Gastroesophageal sphincter (tissue), 4 donors: ENCODE data around the gene SF3B6. TPM values are rescaled to one million over a fixed set of nuclear protein-coding genes. Genes with fewer than 3 reads are reported as not detected.

Experiments used
- ATAC-seq: fragments of 150-250 bp; one replicate; pipeline ENCODE4 v1.9.1; 2016; ENCODE audit warnings: mild to moderate bottlenecking, moderate library complexity
- H3K27ac ChIP-seq, 4 donors: fragments of 200-600 bp; sonication (generic) in 3 of 4; 1 replicate in 3 of 4; 2 replicates in 1 of 4; pipeline ENCODE4 v1.5.1; 2016 to 2019
- H3K27me3 ChIP-seq: fragments of 200-600 bp; sonication (generic); one replicate; pipeline ENCODE4 v1.5.1; 2019
- H3K36me3 ChIP-seq, 2 donors: fragments of 200-600 bp; sonication (generic); one replicate each; pipeline ENCODE4 v1.5.1; 2019; ENCODE audit warnings: control low read depth in 1 of 2
- H3K4me1 ChIP-seq, 3 donors: fragments of 200-600 bp; sonication (generic); 1 replicate in 2 of 3; 2 replicates in 1 of 3; pipeline ENCODE4 v1.5.1; 2016 to 2019; ENCODE audit warnings: control low read depth in 2 of 3
- H3K4me3 ChIP-seq, 2 donors: fragments of 200-600 bp; sonication (generic); one replicate each; pipeline ENCODE4 v1.5.1; 2019; ENCODE audit warnings: mild to moderate bottlenecking in 1 of 2, moderate library complexity in 1 of 2
- H3K9me3 ChIP-seq, 3 donors: fragments of 200-600 bp; sonication (generic); one replicate each; pipeline ENCODE4 v1.5.1; 2017 to 2019; ENCODE audit warnings: control low read depth in 2 of 3
- CTCF ChIP-seq, 4 experiments: fragments of 200-600 bp in 2 of 4; fragments of 450-650 bp in 2 of 4; sonication (generic) in 1 of 4; IDR thresholded peaks; one replicate each; pipeline ENCODE4 v1.5.1; 2017 to 2019; ENCODE audit warnings: antibody characterized with exemption in 4 of 4, mild to moderate bottlenecking in 2 of 4, moderate library complexity in 2 of 4
- EP300 ChIP-seq: sonication (generic); formaldehyde crosslinking; IDR thresholded peaks from one replicate; pipeline ENCODE4 v1.6.1; 2017; ENCODE audit warnings: antibody characterized with exemption, mild to moderate bottlenecking
- POLR2A ChIP-seq, 2 donors: fragments of 450-650 bp; IDR thresholded peaks; one replicate each; pipeline ENCODE4 v1.6.1; 2017; ENCODE audit warnings: antibody characterized with exemption in 2 of 2, mild to moderate bottlenecking in 2 of 2, moderate library complexity in 1 of 2
- POLR2AphosphoS5 ChIP-seq: sonication (generic); formaldehyde crosslinking; IDR thresholded peaks from one replicate; pipeline ENCODE4 v1.6.1; 2017; ENCODE audit warnings: antibody characterized with exemption
- WGBS, 2 donors: methylation state at CpG; one replicate each; pipeline ENCODE4 v1.1.5; 2018; ENCODE audit warnings: low coverage in 1 of 2; 5-methylcytosine and 5-hydroxymethylcytosine counted together
- total RNA-seq, 4 donors: library from RNA; depleted of rRNA; stranded (reverse); fragments of >200 nt; gene quantifications; one replicate each; pipeline ENCODE4 v1.1.0, GENCODE V29; 2016

SF3B6 gene
- total RNA-seq, 4 donors from 2014 or later = 96.8 to 128 (median 115) TPM

DNA sequence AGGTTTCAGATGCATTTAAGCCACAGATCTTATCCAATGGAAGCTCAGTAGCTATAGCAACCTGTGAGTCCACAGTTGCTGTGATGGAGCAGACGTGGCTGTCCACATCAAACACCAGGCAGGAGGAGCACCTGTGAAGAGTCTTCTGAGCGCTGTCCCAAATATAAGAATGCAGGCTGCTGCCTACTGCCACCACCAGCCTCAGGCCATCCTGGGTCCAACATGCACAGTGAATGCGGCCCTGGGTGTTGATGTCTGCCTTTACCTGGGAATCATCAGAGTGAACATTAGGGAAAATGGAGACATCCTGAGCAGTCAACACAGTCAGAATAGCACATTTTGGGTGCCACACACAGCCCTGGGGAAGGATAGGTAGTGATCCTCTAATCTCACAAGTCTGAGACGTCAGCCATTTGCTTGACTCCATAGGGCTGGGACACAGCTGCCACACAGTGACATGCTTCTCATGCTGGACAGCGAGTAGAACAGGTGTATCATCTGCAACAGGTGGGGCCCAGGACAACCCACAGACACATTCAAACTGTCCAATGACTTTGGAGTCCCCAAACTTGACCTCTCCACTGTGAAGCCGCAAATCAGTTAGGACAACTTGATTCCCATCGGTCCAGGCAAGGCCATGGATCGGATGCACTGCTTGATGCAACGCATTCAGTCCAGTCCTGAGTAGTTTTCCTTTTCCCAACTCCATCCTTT lies 37.2 kb downstream of the SF3B6 start:
- no peaks in the 10 kb centered on the region for H3K27me3 ChIP-seq
- no peaks in the 10 kb centered on the region for H3K9me3 ChIP-seq
- H3K27ac ChIP-seq = no peak overlapping the region
- ATAC-seq = no peak
- TF ChIP-seq POLR2AphosphoS5 = no peak
- TF ChIP-seq POLR2A (IDR thresholded peaks at IDR 0.05) = no peak
- TF ChIP-seq EP300 = no peak
- no peak for TF ChIP-seq CTCF (IDR thresholded peaks at IDR 0.05)
- peaks cover 0 to 36% of the 10 kb centered on the region in 2 donors for H3K36me3 ChIP-seq
- peaks cover 0 to 7% (median 0%) of the 10 kb centered on the region in 3 donors for H3K4me1 ChIP-seq
- 88 to 90% methylated on average over 2 to 6 of the region's 9 CpGs for WGBS, 2 donors
- no peak overlapping the region for H3K4me3 ChIP-seq

DNA sequence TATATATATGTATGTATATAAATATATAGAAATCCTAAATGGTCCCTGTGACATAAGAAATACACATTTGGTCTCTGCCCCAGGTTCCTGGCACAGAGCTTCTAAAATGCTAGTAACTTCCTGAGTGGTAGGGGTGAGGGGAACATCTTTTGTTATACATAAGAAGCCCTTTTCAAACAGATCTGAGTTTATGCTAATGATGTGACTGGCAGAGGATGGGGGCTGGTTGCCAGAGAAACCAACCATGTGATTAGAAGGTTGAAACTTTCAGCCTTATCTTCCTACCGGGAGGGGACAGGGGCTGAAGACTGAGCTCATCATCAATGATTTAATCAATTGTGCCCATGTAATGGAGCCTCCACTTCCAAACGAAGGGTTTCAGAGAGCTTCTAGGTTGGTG lies 49.9 kb downstream of the SF3B6 start:
- Histone ChIP-seq H3K4me3 (no peak overlapping the region), H3K36me3 (peaks cover 0 to 98% of the 10 kb centered on the region in 2 donors), H3K27me3 (no peaks in the 10 kb centered on the region), H3K27ac (no peak overlapping the region), H3K9me3 (no peaks in the 10 kb centered on the region), H3K4me1 (no peaks in the 10 kb centered on the region)
- WGBS, 2 donors = 43 to 76% methylated on average over 2 of the region's 2 CpGs
- TF ChIP-seq POLR2A (IDR thresholded peaks at IDR 0.05) (no peak), EP300 (no peak), CTCF (IDR thresholded peaks at IDR 0.05) (no peak), POLR2AphosphoS5 (no peak)
- no peak for ATAC-seq

DNA sequence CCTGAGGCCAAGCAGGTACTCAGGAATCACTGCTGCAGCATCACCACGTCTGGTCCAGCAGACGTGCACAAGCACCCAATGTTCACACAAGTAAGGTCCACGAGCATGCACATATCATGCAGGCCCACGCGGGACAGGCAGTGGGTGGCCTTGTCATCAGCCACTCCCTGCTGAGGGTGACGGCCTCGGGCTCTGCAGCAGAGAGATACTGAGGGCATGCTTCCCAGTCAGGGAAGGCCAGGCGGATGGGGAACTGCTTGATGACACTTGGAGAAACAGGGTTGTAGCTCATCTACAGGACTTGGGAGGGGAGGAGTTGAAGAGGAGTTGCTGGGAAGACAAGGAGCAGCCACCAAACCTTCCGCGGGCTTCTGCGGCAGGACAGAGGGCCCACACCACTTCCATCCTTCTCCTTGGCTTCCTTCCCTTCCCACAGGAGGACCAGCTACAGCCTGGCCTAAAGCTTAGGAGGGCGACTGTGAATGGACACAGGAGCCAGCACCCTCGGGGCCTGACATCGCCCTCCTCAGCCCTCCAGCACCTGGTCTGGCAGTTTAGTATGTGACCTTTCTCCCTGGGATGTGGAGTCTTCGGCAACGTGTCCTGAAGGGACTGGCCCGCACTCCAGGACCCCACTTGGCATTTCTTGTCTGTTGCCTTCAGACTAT lies 51.0 kb downstream of the SF3B6 start:
- no peak overlapping the region for H3K27ac ChIP-seq
- no peaks in the 10 kb centered on the region for H3K27me3 ChIP-seq
- no peak overlapping the region for H3K4me3 ChIP-seq
- whole genome bisulfite sequencing, 2 donors = 80 to 91% methylated on average over 2 to 10 of the region's 17 CpGs
- no peak for ATAC-seq
- H3K36me3 ChIP-seq = peaks cover 0 to 86% of the 10 kb centered on the region in 2 donors
- no peaks in the 10 kb centered on the region for H3K9me3 ChIP-seq
- H3K4me1 ChIP-seq = no peaks in the 10 kb centered on the region
- TF ChIP-seq EP300 (no peak), POLR2A (IDR thresholded peaks at IDR 0.05) (no peak), POLR2AphosphoS5 (no peak), CTCF (IDR thresholded peaks at IDR 0.05) (no peak)

GRCh38 chr2:24024018-24024417 lies 52.1 kb downstream of the SF3B6 start:
- TF ChIP-seq POLR2AphosphoS5 (no peak), CTCF (IDR thresholded peaks at IDR 0.05) (peak in 3 of 4 experiments; percentile 24 to 41 (median 28))
- 62% methylated on average over 4 of the region's 12 CpGs; no CpG with 5 or more reads in 1 of the 2 donors for WGBS, 2 donors
- Histone ChIP-seq H3K27me3 (no peaks in the 10 kb centered on the region), H3K36me3 (peaks cover 0 to 75% of the 10 kb centered on the region in 2 donors), H3K9me3 (no peaks in the 10 kb centered on the region), H3K27ac (no peak overlapping the region), H3K4me3 (no peak overlapping the region), H3K4me1 (no peaks in the 10 kb centered on the region)
- no peak for ATAC-seq
